GM21423 (cell line): Measurements from ENCODE around the gene FEN1.
A peak's percentile ranks its signal among the peaks of the same experiment; 100 is the strongest.

Source experiments
- ATAC-seq: cut with Tn5 transposase; IDR thresholded peaks from one replicate; pipeline ENCODE4 v1.9.1; 2021; ENCODE audit warnings: mild to moderate bottlenecking, moderate library complexity; ENCODE audit not compliant: unreplicated experiment

FEN1 gene

GRCh38 chr11:61792310-61793082 is at the start of gene FEN1, which contains the start of gene TMEM258:
TSS of gene FEN1 (plus strand) at chr11:61792911. CDS start at chr11:61795362, 2,451 bp downstream.
TSS of gene TMEM258 (minus strand) at chr11:61792599. CDS start at chr11:61792558, 41 bp downstream.
- ATAC-seq = peak; percentile 87

- no peak for ATAC-seq
Observed at GRCh38 chr11:61743486-61744095, 49.1 kb upstream of the FEN1 start.

- ATAC-seq = no peak
Observed at GRCh38 chr11:61744181-61744580, 48.5 kb upstream of the FEN1 start.

GRCh38 chr11:61744609-61745156 is 48.0 kb upstream of the FEN1 start:
- ATAC-seq = no peak

GRCh38 chr11:61745781-61746441 is 46.8 kb upstream of the FEN1 start:
- ATAC-seq = no peak

GRCh38 chr11:61746442-61747191 is 46.1 kb upstream of the FEN1 start:
- ATAC-seq = no peak

GRCh38 chr11:61747192-61747966 is 45.3 kb upstream of the FEN1 start:
- ATAC-seq = no peak

- no peak for ATAC-seq
Observed at GRCh38 chr11:61747967-61748285, 44.8 kb upstream of the FEN1 start.

GRCh38 chr11:61749591-61750217 is 43.0 kb upstream of the FEN1 start:
- no peak for ATAC-seq

GRCh38 chr11:61750631-61751273 is 42.0 kb upstream of the FEN1 start:
- no peak for ATAC-seq

- no peak for ATAC-seq
Observed at GRCh38 chr11:61751384-61751783, 41.3 kb upstream of the FEN1 start.

GRCh38 chr11:61752117-61752924 is 40.4 kb upstream of the FEN1 start, which contains the start of gene MYRF:
TSS of gene MYRF (plus strand) at chr11:61752636. CDS start at chr11:61752745, 109 bp downstream.
- ATAC-seq = peak; percentile 36

- no peak for ATAC-seq
Observed at GRCh38 chr11:61752925-61753521, 39.7 kb upstream of the FEN1 start.

GRCh38 chr11:61753672-61754071 is 39.0 kb upstream of the FEN1 start:
- ATAC-seq = no peak

- no peak for ATAC-seq
Observed at GRCh38 chr11:61754534-61755482, 37.9 kb upstream of the FEN1 start.

GRCh38 chr11:61756147-61756451 is 36.6 kb upstream of the FEN1 start:
- no peak for ATAC-seq
